Measurements from ENCODE around the gene FAM53A. TPM values are rescaled to one million over a fixed set of nuclear protein-coding genes. Genes with fewer than 3 reads are reported as not detected.

Gene FAM53A
- total and polyA plus RNA-seq, 2 of the 13 experiments (the other 11 are each of a cell fraction or from before 2014, with no cell fraction given): 0.48 to 1.1 TPM

- Histone ChIP-seq H3K9me3 (ENCODE audit: low read length) (no peaks in the 10 kb centered on the region), H3K4me1 (ENCODE audit: insufficient read depth, low read length) (no peaks in the 10 kb centered on the region), H3K27me3 (ENCODE audit: control insufficient read depth in 1 of 2, insufficient read depth in 2 of 2, low read length in 2 of 2) (peaks cover 0 to 21% of the 10 kb centered on the region in 2 experiments; a peak in 3 of 5 replicates), H3K36me3 (replicated peaks in 1 of 2; ENCODE audit: control insufficient read depth in 1 of 2, insufficient read depth in 2 of 2, low read length in 2 of 2) (no peaks in the 10 kb centered on the region), H4K20me1 (ENCODE audit: insufficient read depth, low read length) (no peaks in the 10 kb centered on the region), H3K27ac (ENCODE audit: extremely low read length, insufficient read depth, low read length) (no peak overlapping the region), H3K79me2 (ENCODE audit: insufficient read depth, low read length) (no peaks in the 10 kb centered on the region), H3K4me3 (replicated peaks in 1 of 3; ENCODE audit: insufficient read depth in 1 of 3, low read depth in 2 of 3, low read length in 3 of 3) (no peak overlapping the region), H3K9ac (ENCODE audit: insufficient read depth, low read depth, low read length) (no peak overlapping the region), H2AFZ (ENCODE audit: low read length) (no peak overlapping the region), H3K4me2 (ENCODE audit: low read depth, low read length) (no peak overlapping the region)
- DNase-seq (ENCODE audit: low spot score): no peak
- in situ Hi-C loops (cut with HindIII; ENCODE audit: extremely low pct_ligation_motif_present, low pct_unique_long_range_greater_than_20kb): no loop called here
- POLR2A ChIA-PET: no interaction called here
- no TSS peak for BruUV-seq (replicated peaks)
- TF ChIP-seq REXO4 (CRISPR knock-in tag; IDR thresholded peaks at IDR 0.05; ENCODE audit: borderline replicate concordance) (no peak), ZNF143 (CRISPR knock-in tag; IDR thresholded peaks at IDR 0.05) (no peak), TFE3 (CRISPR knock-in tag; IDR thresholded peaks at IDR 0.05) (no peak), ZFYVE20 (CRISPR knock-in tag; IDR thresholded peaks at IDR 0.05; ENCODE audit: borderline replicate concordance, low read depth) (no peak), ZNF557 (CRISPR knock-in tag; IDR thresholded peaks at IDR 0.05) (no peak)
- CTCF ChIA-PET (ENCODE audit: low intra/inter-chr PET ratio, low total read pairs): no interaction called here
- intact Hi-C loops (cut with micrococcal nuclease; ENCODE audit: unreplicated experiment): no loop called here
- 80% methylated on average over 28 of the region's 38 CpGs for WGBS (ENCODE audit: low lambda C conversion rate)
- FAIRE-seq: no peak
- no peak for ATAC-seq
Observed at GRCh38 chr4:1623400-1623799, 60.7 kb downstream of the FAM53A start.

DNA sequence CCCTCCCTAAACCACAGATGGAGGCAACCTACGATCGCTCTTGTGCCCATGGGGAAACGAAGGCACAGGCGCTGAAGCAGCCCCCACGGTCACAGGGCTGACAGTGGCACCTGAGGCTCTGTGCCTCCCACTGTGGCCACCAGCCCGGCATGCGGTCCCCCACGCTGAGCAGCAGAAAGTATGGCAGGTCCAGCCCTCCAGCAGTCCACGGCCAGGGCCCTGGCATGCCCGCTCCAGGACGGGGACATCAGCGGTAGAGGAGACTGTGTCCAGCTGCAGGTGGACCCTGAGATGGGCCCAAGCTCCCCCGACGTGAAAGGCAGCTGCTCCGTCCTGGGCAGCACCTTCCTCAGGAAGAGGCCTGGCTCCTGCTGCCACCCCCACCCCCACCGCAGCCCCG, 61.2 kb downstream of the FAM53A start:
- Histone ChIP-seq H4K20me1 (ENCODE audit: insufficient read depth, low read length) (no peaks in the 10 kb centered on the region), H2AFZ (ENCODE audit: low read length) (no peak overlapping the region), H3K27me3 (ENCODE audit: control insufficient read depth in 1 of 2, insufficient read depth in 2 of 2, low read length in 2 of 2) (peaks cover 1 to 25% of the 10 kb centered on the region in 2 experiments; a peak in 4 of 5 replicates), H3K27ac (ENCODE audit: extremely low read length, insufficient read depth, low read length) (no peak overlapping the region), H3K9me3 (ENCODE audit: low read length) (no peaks in the 10 kb centered on the region), H3K36me3 (replicated peaks in 1 of 2; ENCODE audit: control insufficient read depth in 1 of 2, insufficient read depth in 2 of 2, low read length in 2 of 2) (no peaks in the 10 kb centered on the region), H3K79me2 (ENCODE audit: insufficient read depth, low read length) (no peaks in the 10 kb centered on the region), H3K4me3 (replicated peaks in 1 of 3; ENCODE audit: insufficient read depth in 1 of 3, low read depth in 2 of 3, low read length in 3 of 3) (no peak overlapping the region), H3K4me2 (ENCODE audit: low read depth, low read length) (no peak overlapping the region), H3K9ac (ENCODE audit: insufficient read depth, low read depth, low read length) (no peak overlapping the region), H3K4me1 (ENCODE audit: insufficient read depth, low read length) (no peaks in the 10 kb centered on the region)
- FAIRE-seq: no peak
- CTCF ChIA-PET (ENCODE audit: low intra/inter-chr PET ratio, low total read pairs): no interaction called here
- BruUV-seq (replicated peaks): no TSS peak
- in situ Hi-C loops (cut with HindIII; ENCODE audit: extremely low pct_ligation_motif_present, low pct_unique_long_range_greater_than_20kb): no loop called here
- POLR2A ChIA-PET: no interaction called here
- DNase-seq (ENCODE audit: low spot score): no peak
- 90% methylated on average over 2 of the region's 17 CpGs for WGBS (ENCODE audit: low lambda C conversion rate)
- intact Hi-C loops (cut with micrococcal nuclease; ENCODE audit: unreplicated experiment): no loop called here
- ATAC-seq: no peak
- TF ChIP-seq PPARG (CRISPR knock-in tag; conservative IDR thresholded peaks at IDR 0.05) (no peak), NFKB2 (CRISPR knock-in tag; IDR thresholded peaks at IDR 0.05; ENCODE audit: borderline replicate concordance) (no peak), SMARCC2 (IDR thresholded peaks at IDR 0.05) (no peak), ISX (CRISPR knock-in tag; conservative IDR thresholded peaks at IDR 0.05) (no peak), ZNF383 (CRISPR knock-in tag; IDR thresholded peaks at IDR 0.05; ENCODE audit: borderline replicate concordance) (no peak), PHF20 (CRISPR knock-in tag; IDR thresholded peaks at IDR 0.05) (no peak), ZNF256 (CRISPR knock-in tag; conservative IDR thresholded peaks at IDR 0.05) (no peak), MEF2D (CRISPR knock-in tag; IDR thresholded peaks at IDR 0.05) (no peak)
- TF ChIP-seq, protein P1, sequence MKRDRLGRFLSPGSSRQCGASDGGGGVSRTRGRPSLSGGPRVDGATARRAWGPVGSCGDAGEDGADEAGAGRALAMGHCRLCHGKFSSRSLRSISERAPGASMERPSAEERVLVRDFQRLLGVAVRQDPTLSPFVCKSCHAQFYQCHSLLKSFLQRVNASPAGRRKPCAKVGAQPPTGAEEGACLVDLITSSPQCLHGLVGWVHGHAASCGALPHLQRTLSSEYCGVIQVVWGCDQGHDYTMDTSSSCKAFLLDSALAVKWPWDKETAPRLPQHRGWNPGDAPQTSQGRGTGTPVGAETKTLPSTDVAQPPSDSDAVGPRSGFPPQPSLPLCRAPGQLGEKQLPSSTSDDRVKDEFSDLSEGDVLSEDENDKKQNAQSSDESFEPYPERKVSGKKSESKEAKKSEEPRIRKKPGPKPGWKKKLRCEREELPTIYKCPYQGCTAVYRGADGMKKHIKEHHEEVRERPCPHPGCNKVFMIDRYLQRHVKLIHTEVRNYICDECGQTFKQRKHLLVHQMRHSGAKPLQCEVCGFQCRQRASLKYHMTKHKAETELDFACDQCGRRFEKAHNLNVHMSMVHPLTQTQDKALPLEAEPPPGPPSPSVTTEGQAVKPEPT (CRISPR knock-in tag; IDR thresholded peaks at IDR 0.05; ENCODE audit: low read depth): no peak
- TF ChIP-seq, protein P2, sequence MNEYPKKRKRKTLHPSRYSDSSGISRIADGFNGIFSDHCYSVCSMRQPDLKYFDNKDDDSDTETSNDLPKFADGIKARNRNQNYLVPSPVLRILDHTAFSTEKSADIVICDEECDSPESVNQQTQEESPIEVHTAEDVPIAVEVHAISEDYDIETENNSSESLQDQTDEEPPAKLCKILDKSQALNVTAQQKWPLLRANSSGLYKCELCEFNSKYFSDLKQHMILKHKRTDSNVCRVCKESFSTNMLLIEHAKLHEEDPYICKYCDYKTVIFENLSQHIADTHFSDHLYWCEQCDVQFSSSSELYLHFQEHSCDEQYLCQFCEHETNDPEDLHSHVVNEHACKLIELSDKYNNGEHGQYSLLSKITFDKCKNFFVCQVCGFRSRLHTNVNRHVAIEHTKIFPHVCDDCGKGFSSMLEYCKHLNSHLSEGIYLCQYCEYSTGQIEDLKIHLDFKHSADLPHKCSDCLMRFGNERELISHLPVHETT (CRISPR knock-in tag; conservative IDR thresholded peaks at IDR 0.05): no peak
- TF ChIP-seq, protein P3, sequence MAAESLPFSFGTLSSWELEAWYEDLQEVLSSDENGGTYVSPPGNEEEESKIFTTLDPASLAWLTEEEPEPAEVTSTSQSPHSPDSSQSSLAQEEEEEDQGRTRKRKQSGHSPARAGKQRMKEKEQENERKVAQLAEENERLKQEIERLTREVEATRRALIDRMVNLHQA (CRISPR knock-in tag; IDR thresholded peaks at IDR 0.05): no peak

Data from HepG2 (cell line).